HG03442 (cell line): ENCODE results near the gene OR2A2.
"Not testable (repeated sequence)": the region's sequence is repeated elsewhere in the genome, so short reads cannot be mapped to it uniquely, and the experiment has no call there.

Experiments used
- ATAC-seq: cut with Tn5 transposase; IDR thresholded peaks from one replicate; pipeline ENCODE4 v1.9.1; 2021; ENCODE audit warnings: mild to moderate bottlenecking, moderate library complexity; ENCODE audit not compliant: unreplicated experiment

The OR2A2 gene

GRCh38 chr7:144109283-144109682 is at the start of gene OR2A2:
Gene OR2A2 (plus strand): TSS chr7:144109583. CDS start chr7:144109583, 0 bp downstream.
- no peak for ATAC-seq

- no peak for ATAC-seq
These were observed 45.7 kb upstream of the OR2A2 start for GRCh38 chr7:144063710-144064109.

- no peak for ATAC-seq
These were observed 39.9 kb upstream of the OR2A2 start, which contains the start of gene OR2A25 for GRCh38 chr7:144069511-144069910. Gene OR2A25 (plus strand): TSS chr7:144069811. CDS start chr7:144074220, 4,409 bp downstream.

GRCh38 chr7:144069953-144070352 is 39.4 kb upstream of the OR2A2 start:
- ATAC-seq = no peak

- no peak for ATAC-seq
These were observed 35.0 kb upstream of the OR2A2 start for GRCh38 chr7:144074374-144074773.

GRCh38 chr7:144085978-144086377 is 23.4 kb upstream of the OR2A2 start, which contains the start of gene OR2A12:
Gene OR2A12 (plus strand): TSS chr7:144086278. CDS start chr7:144095108, 8,830 bp downstream.
- no peak for ATAC-seq

- ATAC-seq = no peak
These were observed 22.7 kb upstream of the OR2A2 start for GRCh38 chr7:144086730-144087129.

GRCh38 chr7:144087230-144087629 is 22.2 kb upstream of the OR2A2 start:
- no peak for ATAC-seq

- ATAC-seq = no peak
These were observed 18.7 kb upstream of the OR2A2 start for GRCh38 chr7:144090667-144091066.

GRCh38 chr7:144098776-144099175 is 10.6 kb upstream of the OR2A2 start:
- no peak for ATAC-seq

- ATAC-seq = no peak
These were observed 8.8 kb upstream of the OR2A2 start for GRCh38 chr7:144100607-144101006.

GRCh38 chr7:144102041-144102440 is 7.3 kb upstream of the OR2A2 start:
- no peak for ATAC-seq

GRCh38 chr7:144105211-144105610 is 4.2 kb upstream of the OR2A2 start:
- ATAC-seq = no peak

GRCh38 chr7:144110272-144110671 is 889 bp downstream of the OR2A2 start:
- no peak for ATAC-seq

- no peak for ATAC-seq
These were observed 4.3 kb downstream of the OR2A2 start for GRCh38 chr7:144113651-144114050.

- ATAC-seq = no peak
These were observed 9.0 kb downstream of the OR2A2 start for GRCh38 chr7:144118341-144118740.

- ATAC-seq = no peak
These were observed 13.5 kb downstream of the OR2A2 start, which contains the start of gene OR2A14 for GRCh38 chr7:144122876-144123275. Gene OR2A14 (plus strand): TSS chr7:144123176. CDS start chr7:144129113, 5,937 bp downstream.

- ATAC-seq = peak; percentile 100
These were observed 18.4 kb downstream of the OR2A2 start for GRCh38 chr7:144127714-144128334.

- ATAC-seq = not testable (repeated sequence)
These were observed 20.2 kb downstream of the OR2A2 start for GRCh38 chr7:144129601-144130000.

GRCh38 chr7:144130730-144131129 is 21.3 kb downstream of the OR2A2 start:
- no peak for ATAC-seq

- no peak for ATAC-seq
These were observed 22.9 kb downstream of the OR2A2 start for GRCh38 chr7:144132262-144132661.

GRCh38 chr7:144133307-144133706 is 23.9 kb downstream of the OR2A2 start:
- no peak for ATAC-seq

- ATAC-seq = no peak
These were observed 24.7 kb downstream of the OR2A2 start for GRCh38 chr7:144134116-144134515.
